GM23338 (cell line): Measurements from ENCODE around the gene RALBP1.

Source experiments
- CTCF ChIP-seq, 2 experiments: fragments of 200-600 bp in 1 of 2; sonication (generic) in 1 of 2; conservative IDR thresholded peaks; 2 replicates each; pipeline versions ENCODE4 v1.5.1 to v1.6.1; 2016 to 2017; ENCODE audit warnings: antibody characterized with exemption in 2 of 2, low read depth in 2 of 2, mild to moderate bottlenecking in 2 of 2, moderate library complexity in 1 of 2
- POLR2AphosphoS5 ChIP-seq: IDR thresholded peaks from 2 replicates; pipeline ENCODE4 v1.6.1; 2016; ENCODE audit warnings: antibody characterized with exemption, low read depth
- REST ChIP-seq: IDR thresholded peaks from one replicate; pipeline ENCODE4 v1.6.1; 2018; ENCODE audit warnings: antibody characterized with exemption; ENCODE audit not compliant: unreplicated experiment

- TF ChIP-seq CTCF (conservative IDR thresholded peaks at IDR 0.05; ENCODE audit: low read depth in 2 of 2) (no peak), REST (no peak), POLR2AphosphoS5 (no peak)
Observed at GRCh38 chr18:9552191-9552590, 76.9 kb downstream of the RALBP1 start.
